ENCODE data around the gene GVQW3.
"Not testable (repeated sequence)": the region's sequence is repeated elsewhere in the genome, so short reads cannot be mapped to it uniquely, and the experiment has no call there.

The GVQW3 gene

DNA sequence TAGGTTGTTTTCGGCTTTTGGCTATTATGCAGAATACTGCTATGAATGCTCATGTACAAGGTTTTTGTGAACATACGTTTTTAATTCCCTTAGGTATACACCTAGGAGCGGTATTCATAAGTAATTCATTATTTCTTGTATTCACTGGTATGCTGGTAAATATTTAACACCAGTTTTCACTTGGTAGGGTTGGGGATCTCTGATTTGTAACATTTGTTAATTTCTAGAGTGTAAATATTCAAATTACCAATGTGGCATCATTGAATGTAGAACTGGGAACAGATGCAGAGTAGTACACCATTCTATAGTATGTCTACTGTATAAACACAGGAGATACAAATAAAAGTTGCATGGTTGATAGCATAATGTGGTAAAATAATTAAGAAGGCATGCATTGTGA, 16.3 kb downstream of the GVQW3 start:
- DNase-seq (ENCODE audit: low spot score in 2 of 2), result no peak
- Histone ChIP-seq H3K27me3 (ENCODE audit: low read depth) (no peaks in the 10 kb centered on the region), H3K4me1 (peaks cover 19% of the 10 kb centered on the region), H3K9me3 (no peaks in the 10 kb centered on the region), H3K4me3 (no peak overlapping the region), H3K36me3 (replicated peaks) (no peaks in the 10 kb centered on the region)
- in situ Hi-C loops (cut with MboI; ENCODE audit: low sequenced_read_pairs), result no loop called here

DNA sequence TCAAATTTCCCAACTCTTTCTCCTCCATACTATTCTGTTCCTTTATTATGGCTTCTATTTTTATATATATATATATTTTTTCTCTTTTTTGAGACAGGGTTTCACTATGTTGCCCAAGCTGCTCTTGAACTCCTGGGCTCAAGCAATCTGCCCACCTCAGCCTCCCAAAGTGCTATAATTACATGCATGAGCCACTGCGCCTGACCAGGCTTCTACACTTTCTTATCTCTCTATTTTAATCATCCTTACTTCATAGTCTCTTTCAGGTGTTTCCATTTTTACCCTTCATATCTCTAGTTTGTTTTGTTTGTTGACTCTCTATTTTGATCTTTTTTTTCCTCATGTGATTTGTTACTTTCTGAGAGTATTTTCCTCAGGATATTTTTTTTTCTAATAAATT, 19.8 kb downstream of the GVQW3 start:
- no peak for DNase-seq (ENCODE audit: low spot score in 2 of 2)
- peaks cover 6% of the 10 kb centered on the region; the same call in 1 of the 2 replicates for H3K4me1 ChIP-seq
- H3K36me3 ChIP-seq (replicated peaks), result no peaks in the 10 kb centered on the region
- in situ Hi-C loops (cut with MboI; ENCODE audit: low sequenced_read_pairs), result no loop called here
- H3K27me3 ChIP-seq (ENCODE audit: low read depth), result no peaks in the 10 kb centered on the region
- no peak overlapping the region for H3K4me3 ChIP-seq
- H3K9me3 ChIP-seq, result no peaks in the 10 kb centered on the region

DNA sequence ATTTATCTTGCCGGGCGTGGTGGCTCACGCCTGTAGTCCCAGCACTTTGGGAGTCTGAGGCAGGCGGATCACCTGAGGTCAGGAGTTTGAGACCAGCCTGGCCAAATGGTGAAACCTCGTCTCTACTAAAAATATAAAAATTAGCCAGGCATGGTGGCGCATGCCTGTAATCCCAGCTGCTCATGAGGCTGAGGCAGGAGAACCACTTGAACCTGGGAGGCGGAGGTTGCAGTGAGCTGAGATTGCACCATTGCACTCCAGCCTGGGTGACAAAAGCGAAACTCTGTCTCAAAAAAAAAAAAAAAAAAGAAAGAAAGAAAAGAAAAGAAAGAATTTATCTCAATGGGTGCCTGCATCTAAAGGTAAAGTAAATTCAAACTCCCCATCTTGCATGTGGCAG, 20.4 kb downstream of the GVQW3 start:
- H3K9me3 ChIP-seq; H3K27me3 ChIP-seq (ENCODE audit: low read depth); H3K36me3 ChIP-seq (replicated peaks); in situ Hi-C loops (cut with MboI; ENCODE audit: low sequenced_read_pairs); H3K4me3 ChIP-seq; H3K4me1 ChIP-seq; DNase-seq (ENCODE audit: low spot score in 2 of 2): not testable (repeated sequence)

DNA sequence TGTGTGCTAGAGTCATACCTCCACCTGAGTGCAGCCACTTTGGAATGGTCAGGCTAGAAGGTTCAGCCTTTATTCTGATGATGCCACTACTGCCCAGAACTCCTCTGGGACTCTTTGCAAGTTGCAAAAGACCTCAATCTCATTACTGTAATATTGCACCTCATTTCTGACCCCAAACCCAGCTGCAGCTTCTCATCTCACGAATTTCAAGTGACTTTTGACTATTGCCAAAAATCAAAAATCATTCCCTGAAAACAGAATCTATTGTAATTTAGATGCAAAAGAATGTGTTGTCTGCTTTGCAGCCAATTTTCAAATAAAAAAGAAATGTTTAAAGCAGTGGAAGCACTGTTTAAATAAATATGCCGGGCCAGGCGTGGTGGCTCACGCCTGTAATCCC, 25.2 kb downstream of the GVQW3 start:
- in situ Hi-C loops (cut with MboI; ENCODE audit: low sequenced_read_pairs), result no loop called here
- Histone ChIP-seq H3K36me3 (replicated peaks) (no peaks in the 10 kb centered on the region), H3K9me3 (no peaks in the 10 kb centered on the region), H3K4me3 (no peak overlapping the region), H3K4me1 (peaks cover 13% of the 10 kb centered on the region), H3K27me3 (ENCODE audit: low read depth) (no peaks in the 10 kb centered on the region)
- no peak for DNase-seq (ENCODE audit: low spot score in 2 of 2)

DNA sequence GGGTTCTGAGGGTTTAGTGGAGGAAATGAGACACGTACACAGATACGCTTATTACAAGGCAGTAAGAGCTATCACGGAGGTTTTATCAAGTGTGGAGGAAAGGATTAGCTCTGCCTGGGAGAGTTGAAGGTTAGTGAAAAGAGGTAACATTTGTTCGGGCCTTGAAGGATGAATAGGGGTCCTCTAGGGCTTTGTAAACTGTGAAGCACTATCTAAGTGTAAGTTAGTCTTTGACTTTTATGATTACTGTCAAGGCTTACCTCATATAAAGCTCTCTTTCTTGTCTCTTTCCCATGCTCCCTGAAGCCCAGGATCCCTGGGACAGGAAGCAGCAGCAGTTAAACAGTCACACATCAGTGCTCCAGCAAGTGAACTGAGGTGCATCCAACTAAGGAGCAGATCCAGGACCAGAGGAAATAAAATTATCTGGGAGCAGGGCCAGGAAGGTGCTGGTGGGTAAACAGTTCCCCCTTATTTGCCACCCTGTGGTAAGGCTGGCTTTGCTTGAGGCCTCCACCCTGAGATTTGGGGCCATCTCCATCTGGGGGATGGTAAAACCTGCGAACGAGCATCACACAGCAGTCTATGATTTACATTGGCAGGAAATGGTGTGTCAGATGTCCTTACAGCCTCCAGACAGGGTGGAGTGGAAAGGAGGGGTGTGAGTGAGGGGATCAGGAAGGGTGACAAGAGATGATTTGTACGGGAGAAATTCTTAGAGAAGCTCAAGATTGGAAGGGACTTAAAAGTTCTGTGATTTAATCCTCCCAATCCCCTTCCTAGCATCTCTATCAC, 27.2 kb downstream of the GVQW3 start:
- H3K4me1 ChIP-seq, result peaks cover 13% of the 10 kb centered on the region
- peak; percentile 17 to 72 for DNase-seq (ENCODE audit: low spot score in 2 of 2)
- H3K27me3 ChIP-seq (ENCODE audit: low read depth), result no peaks in the 10 kb centered on the region
- H3K36me3 ChIP-seq (replicated peaks), result no peaks in the 10 kb centered on the region
- in situ Hi-C loops (cut with MboI; ENCODE audit: low sequenced_read_pairs), result no loop called here
- H3K9me3 ChIP-seq, result no peaks in the 10 kb centered on the region
- no peak overlapping the region for H3K4me3 ChIP-seq

DNA sequence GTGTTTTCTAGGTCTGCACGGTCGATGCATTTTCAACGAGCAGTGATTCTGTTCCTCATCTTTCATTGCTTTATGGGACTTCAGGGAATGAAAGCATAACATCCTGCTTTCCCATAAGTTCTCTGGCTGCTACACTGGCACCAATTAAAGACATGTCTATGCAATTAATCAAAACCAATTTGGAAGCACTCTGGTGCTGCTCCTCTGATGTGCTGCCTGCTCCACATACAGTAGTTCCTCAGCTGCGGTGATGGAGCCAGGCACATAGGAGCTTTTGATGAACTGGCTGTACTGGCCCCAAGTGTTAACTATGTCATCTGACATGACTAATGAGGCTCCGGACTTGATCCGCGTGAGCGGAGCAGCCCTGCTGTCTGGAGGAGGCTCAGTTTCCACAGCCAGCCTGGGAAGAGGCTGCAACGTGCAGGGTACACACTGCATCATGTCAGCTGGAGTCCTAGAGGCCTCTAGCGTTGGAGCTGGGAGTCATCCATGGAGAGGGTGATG, 29.8 kb downstream of the GVQW3 start:
- no peaks in the 10 kb centered on the region for H3K36me3 ChIP-seq (replicated peaks)
- no peak for DNase-seq (ENCODE audit: low spot score in 2 of 2)
- H3K4me3 ChIP-seq, result no peak overlapping the region
- H3K27me3 ChIP-seq (ENCODE audit: low read depth), result no peaks in the 10 kb centered on the region
- in situ Hi-C loops (cut with MboI; ENCODE audit: low sequenced_read_pairs), result no loop called here
- H3K9me3 ChIP-seq, result no peaks in the 10 kb centered on the region
- H3K4me1 ChIP-seq, result peaks cover 10% of the 10 kb centered on the region

DNA sequence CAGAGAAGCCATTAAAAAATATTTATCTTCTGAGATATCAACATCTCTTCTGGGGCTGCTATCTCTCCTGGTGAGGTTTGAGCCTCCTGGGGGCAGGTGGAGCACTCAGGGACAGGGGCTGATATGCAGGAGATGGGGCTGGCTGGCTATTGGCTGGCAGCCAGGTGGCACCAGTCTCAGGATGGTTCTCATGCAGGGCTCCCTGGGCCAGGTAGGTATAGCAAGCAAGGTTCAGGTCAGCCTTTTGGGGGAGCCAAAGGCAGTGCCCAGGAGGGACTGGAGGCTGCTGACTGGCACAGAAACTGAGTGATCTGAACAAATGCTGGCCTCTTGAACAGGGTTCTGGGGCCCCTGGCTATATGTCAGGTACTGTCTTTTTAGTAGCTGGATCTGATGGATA, 34.0 kb downstream of the GVQW3 start:
- Histone ChIP-seq H3K4me1 (peaks cover 17% of the 10 kb centered on the region), H3K4me3 (no peak overlapping the region), H3K27me3 (ENCODE audit: low read depth) (no peaks in the 10 kb centered on the region), H3K9me3 (peaks cover 9% of the 10 kb centered on the region), H3K36me3 (replicated peaks) (no peaks in the 10 kb centered on the region)
- no peak for DNase-seq (ENCODE audit: low spot score in 2 of 2)
- in situ Hi-C loops (cut with MboI; ENCODE audit: low sequenced_read_pairs), result no loop called here

DNA sequence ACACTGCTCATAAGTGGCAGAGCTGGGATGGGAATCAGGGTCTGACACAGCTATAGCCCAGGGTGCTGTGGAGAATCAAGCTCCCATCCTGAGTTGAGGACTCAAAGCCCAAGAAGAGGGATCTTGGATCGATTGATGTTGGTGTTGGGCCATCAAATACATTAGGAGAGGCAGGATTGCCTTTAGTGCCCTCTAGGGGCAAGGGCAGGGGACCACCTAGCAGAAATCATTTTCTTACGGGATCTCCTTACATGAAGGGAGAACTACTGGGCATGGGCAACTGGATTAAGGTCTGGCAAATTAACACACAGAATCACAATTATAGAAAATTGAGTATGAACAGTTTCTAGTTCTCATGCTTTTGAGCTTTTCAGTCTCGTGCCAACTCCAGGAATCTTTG, 38.8 kb downstream of the GVQW3 start:
- no peak overlapping the region for H3K4me3 ChIP-seq
- DNase-seq (ENCODE audit: low spot score in 2 of 2), result no peak
- H3K9me3 ChIP-seq, result peaks cover 9% of the 10 kb centered on the region
- in situ Hi-C loops (cut with MboI; ENCODE audit: low sequenced_read_pairs), result no loop called here
- H3K36me3 ChIP-seq (replicated peaks), result no peaks in the 10 kb centered on the region
- no peaks in the 10 kb centered on the region for H3K27me3 ChIP-seq (ENCODE audit: low read depth)
- H3K4me1 ChIP-seq, result peaks cover 17% of the 10 kb centered on the region

DNA sequence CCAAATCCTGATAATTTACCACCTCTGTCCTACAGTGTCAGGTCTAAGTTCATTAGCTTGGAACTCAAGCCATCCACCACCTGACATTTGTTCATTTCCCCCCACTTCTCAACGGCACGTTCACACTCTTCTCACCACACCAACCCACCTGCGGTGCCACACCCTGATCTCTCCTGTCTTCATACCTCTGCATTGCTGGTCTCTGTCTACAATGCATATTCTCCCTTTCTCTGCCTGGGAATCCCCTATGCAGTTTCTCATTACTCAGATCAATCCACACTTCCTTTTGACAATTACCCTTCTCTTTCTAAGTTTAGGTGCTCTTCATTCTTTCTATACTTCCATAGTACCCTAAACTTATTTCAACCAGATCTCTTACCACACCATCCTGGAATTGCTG, 43.3 kb downstream of the GVQW3 start:
- peaks cover 3% of the 10 kb centered on the region for H3K9me3 ChIP-seq
- peaks cover 1% of the 10 kb centered on the region for H3K4me1 ChIP-seq
- in situ Hi-C loops (cut with MboI; ENCODE audit: low sequenced_read_pairs), result no loop called here
- DNase-seq (ENCODE audit: low spot score in 2 of 2), result no peak
- H3K4me3 ChIP-seq, result no peak overlapping the region
- H3K27me3 ChIP-seq (ENCODE audit: low read depth), result no peaks in the 10 kb centered on the region
- H3K36me3 ChIP-seq (replicated peaks), result no peaks in the 10 kb centered on the region

DNA sequence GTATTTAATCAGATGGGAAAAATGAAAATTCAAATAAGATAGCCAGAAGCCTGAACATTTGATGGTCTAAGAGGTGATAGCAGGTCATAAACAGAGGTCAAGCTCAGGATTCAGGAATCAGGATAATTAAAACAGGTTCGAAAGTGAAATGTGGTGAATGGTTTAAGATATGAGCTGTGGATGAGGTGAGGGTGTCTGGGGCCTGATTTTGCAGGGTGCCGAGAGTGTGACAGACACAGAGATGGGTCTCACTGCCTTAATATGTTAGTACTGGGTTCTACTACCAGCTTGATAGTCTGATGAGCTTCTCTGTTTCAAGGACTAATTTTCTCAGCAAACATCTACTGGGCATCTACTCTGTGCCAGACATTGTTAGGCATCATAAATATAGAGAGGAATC, 43.8 kb downstream of the GVQW3 start:
- no peak for DNase-seq (ENCODE audit: low spot score in 2 of 2)
- in situ Hi-C loops (cut with MboI; ENCODE audit: low sequenced_read_pairs), result no loop called here
- Histone ChIP-seq H3K4me1 (no peaks in the 10 kb centered on the region), H3K36me3 (replicated peaks) (no peaks in the 10 kb centered on the region), H3K27me3 (ENCODE audit: low read depth) (no peaks in the 10 kb centered on the region), H3K9me3 (no peaks in the 10 kb centered on the region), H3K4me3 (no peak overlapping the region)

DNA sequence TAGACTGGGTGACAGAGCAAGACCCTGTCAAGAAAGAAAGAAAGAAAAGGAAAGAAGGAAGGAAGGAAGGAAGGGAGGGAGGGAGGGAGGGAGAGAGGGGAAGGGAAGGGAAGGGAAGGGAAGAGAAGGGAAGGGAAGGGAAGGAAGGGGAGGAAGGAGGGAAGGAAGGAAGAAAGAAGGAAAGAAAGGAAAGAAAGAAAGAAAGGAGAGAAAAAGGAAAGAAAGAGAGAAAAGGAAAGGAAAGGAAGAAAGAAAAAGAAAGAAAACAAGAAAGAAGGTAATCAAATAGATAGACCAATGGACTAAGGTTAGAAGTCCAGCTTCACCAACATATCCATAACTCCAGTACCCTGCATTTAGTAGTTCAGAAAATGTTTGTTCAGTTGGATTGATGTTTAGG, 45.5 kb downstream of the GVQW3 start:
- Histone ChIP-seq H3K9me3 (no peaks in the 10 kb centered on the region), H3K4me3 (no peak overlapping the region), H3K27me3 (ENCODE audit: low read depth) (no peaks in the 10 kb centered on the region), H3K36me3 (replicated peaks) (no peaks in the 10 kb centered on the region), H3K4me1 (peaks cover 2% of the 10 kb centered on the region)
- in situ Hi-C loops (cut with MboI; ENCODE audit: low sequenced_read_pairs), result no loop called here
- DNase-seq (ENCODE audit: low spot score in 2 of 2), result no peak

DNA sequence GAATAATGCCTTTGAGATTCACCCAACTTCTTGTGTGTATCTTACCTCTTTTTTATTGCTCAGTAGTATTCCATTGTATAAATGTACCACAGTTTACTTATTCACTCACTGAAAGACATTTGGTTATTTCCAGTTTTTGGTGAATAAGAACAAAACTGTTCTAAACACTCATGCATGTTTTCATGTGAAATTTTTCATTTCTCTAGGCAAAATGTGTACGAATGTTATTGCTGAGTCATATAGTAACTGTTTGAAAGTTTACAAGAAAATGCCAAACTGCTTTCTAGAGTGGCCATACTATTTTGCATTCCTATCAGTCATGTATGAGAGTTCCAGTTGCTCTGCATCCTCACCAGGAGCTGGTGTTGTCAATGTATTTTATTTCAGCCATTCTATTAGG, 54.9 kb downstream of the GVQW3 start:
- Histone ChIP-seq H3K4me3 (no peak overlapping the region), H3K36me3 (replicated peaks) (peaks cover 4% of the 10 kb centered on the region; the same call in 1 of the 2 replicates)
- in situ Hi-C loops (cut with MboI; ENCODE audit: low sequenced_read_pairs), result no loop called here

DNA sequence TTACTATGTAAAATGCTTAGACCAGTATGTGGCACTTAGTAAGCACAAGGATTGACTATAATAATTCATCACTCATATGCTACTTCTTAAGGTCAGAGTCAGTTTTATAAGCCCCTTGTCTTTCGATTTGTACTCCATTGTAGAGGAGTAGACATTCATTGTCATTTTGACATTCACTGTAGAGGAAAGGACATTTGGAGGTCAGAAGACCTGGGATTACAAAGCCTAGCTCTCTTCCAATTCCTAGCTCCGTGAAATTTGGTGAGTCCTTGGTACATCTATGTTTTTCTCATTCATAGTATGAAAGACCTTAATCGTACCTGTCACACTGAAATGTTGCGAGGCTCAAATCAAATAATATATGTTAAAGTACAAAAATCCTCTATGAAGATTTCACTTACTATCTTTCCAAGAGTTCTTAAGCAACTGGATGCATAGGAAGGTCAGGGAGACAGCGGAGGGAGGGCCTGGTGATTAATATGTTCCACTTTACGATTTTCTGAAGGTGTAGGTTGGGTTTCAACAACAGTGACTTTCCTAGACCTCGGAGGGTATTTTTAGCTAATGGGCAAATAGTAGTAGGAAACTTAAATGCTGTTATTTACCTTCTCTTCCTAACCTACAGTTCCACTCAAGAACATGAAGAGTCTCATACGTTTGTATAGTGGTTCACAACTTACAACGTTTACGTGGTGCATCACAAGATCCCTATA, 62.3 kb downstream of the GVQW3 start:
- no peaks in the 10 kb centered on the region for H3K27me3 ChIP-seq (ENCODE audit: low read depth)
- H3K9me3 ChIP-seq, result no peaks in the 10 kb centered on the region
- H3K4me3 ChIP-seq, result peak overlapping the region; percentile 90
- in situ Hi-C loops (cut with MboI; ENCODE audit: low sequenced_read_pairs), result no loop called here
- DNase-seq (ENCODE audit: low spot score in 2 of 2), result peak in 1 of 2 experiments; percentile 70
- peaks cover 21% of the 10 kb centered on the region for H3K36me3 ChIP-seq (replicated peaks)
- peaks cover 23% of the 10 kb centered on the region for H3K4me1 ChIP-seq

More for the DNA sequence above, 54.9 kb downstream of the GVQW3 start:
- H3K4me1 ChIP-seq, result peaks cover 7% of the 10 kb centered on the region
- H3K27me3 ChIP-seq (ENCODE audit: low read depth), result no peaks in the 10 kb centered on the region
- DNase-seq (ENCODE audit: low spot score in 2 of 2), result no peak
- no peaks in the 10 kb centered on the region for H3K9me3 ChIP-seq

DNA sequence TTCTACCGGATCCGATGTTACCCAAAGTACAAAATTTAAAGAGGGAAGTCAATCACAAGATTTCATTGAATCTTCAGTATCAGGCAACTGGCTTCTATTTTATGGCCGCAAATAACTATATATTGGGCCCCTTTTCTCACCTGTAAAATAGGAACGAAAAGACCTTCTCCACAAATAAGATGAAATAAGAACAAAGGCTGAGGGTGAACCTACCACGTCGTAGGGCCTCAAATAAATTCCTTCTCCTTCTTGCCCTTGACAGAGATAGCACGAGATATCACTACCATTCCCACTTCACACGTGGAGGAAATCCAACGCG, 62.9 kb downstream of the GVQW3 start:
- H3K4me1 ChIP-seq, result peaks cover 28% of the 10 kb centered on the region
- H3K36me3 ChIP-seq (replicated peaks), result peaks cover 21% of the 10 kb centered on the region
- H3K27me3 ChIP-seq (ENCODE audit: low read depth), result no peaks in the 10 kb centered on the region
- in situ Hi-C loops (cut with MboI; ENCODE audit: low sequenced_read_pairs), result no loop called here
- no peaks in the 10 kb centered on the region for H3K9me3 ChIP-seq
- no peak for DNase-seq (ENCODE audit: low spot score in 2 of 2)
- peak overlapping the region; percentile 90 for H3K4me3 ChIP-seq

All from HAP-1 (cell line).